AG10803 (cell line): ENCODE measurements around the gene COL11A1.
A peak's percentile ranks its signal among the peaks of the same experiment; 100 is the strongest.

Source experiments
- DNase-seq: peaks from one replicate; pipeline ENCODE4 v3.0.0; 2010; ENCODE audit warnings: low read depth
- H3K4me3 ChIP-seq: 2 replicates; pipeline ENCODE4 v1.5.1; 2011; ENCODE audit warnings: mild to moderate bottlenecking, low read length, control low read depth
- TF ChIP-seq, protein P1 (sequence below): conservative IDR thresholded peaks from 2 replicates; pipeline ENCODE4 v1.5.1; 2011; ENCODE audit warnings: mild to moderate bottlenecking, low read length, control low read depth, inconsistent platforms

COL11A1 gene

DNA sequence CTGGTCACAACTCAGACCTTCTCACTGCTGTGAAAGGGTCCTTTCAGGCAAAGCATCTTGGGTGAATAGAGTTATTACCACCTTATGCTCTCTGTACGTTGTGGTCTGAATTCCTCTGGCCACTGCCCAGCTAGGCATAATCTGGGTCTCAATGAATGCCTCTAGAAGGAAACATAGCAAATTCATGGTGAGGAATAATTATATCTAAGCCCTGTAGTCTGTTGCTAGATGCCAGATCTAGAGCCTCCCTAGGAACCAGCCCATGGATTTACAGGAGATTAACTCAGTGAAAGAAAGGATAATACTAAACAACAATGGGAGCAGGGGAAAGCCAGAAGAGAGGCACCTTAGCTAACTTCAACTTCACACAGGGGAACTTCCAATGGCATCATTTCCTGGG lies 2.4 kb upstream of the COL11A1 start:
- TF ChIP-seq, protein P1, sequence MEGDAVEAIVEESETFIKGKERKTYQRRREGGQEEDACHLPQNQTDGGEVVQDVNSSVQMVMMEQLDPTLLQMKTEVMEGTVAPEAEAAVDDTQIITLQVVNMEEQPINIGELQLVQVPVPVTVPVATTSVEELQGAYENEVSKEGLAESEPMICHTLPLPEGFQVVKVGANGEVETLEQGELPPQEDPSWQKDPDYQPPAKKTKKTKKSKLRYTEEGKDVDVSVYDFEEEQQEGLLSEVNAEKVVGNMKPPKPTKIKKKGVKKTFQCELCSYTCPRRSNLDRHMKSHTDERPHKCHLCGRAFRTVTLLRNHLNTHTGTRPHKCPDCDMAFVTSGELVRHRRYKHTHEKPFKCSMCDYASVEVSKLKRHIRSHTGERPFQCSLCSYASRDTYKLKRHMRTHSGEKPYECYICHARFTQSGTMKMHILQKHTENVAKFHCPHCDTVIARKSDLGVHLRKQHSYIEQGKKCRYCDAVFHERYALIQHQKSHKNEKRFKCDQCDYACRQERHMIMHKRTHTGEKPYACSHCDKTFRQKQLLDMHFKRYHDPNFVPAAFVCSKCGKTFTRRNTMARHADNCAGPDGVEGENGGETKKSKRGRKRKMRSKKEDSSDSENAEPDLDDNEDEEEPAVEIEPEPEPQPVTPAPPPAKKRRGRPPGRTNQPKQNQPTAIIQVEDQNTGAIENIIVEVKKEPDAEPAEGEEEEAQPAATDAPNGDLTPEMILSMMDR, result no peak
- H3K4me3 ChIP-seq, result no peak overlapping the region
- DNase-seq, result no peak

DNA sequence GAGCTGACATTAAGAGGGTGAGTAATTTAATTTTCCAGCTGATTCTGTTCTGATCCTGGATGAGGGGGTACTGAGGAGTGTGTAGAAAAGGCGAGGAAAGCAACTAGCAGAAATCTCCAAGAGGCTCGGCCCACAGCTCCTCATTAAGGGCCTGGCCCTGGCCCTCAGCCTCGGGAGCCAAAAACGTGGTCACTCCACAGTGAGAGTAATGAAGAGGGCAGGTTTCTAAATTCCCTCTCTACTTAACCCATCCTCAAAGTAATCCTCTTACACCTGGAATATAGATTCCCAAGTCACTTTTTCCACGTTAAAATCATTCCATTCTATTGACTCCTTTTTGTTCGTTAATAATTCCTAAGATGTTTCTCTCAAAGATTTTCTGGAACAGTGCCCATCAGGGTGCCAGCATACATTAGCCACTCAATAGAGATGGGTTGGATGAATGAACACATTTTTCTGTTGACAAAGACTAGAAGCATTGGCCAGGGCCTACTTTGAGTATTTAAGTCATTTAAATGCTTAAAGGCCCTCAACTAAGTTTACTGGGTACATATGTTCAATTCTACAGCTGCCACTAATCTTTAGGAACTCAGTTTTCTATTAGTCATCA lies 1.1 kb upstream of the COL11A1 start:
- no peak for DNase-seq
- no peak overlapping the region for H3K4me3 ChIP-seq
- TF ChIP-seq, protein P1, result no peak

DNA sequence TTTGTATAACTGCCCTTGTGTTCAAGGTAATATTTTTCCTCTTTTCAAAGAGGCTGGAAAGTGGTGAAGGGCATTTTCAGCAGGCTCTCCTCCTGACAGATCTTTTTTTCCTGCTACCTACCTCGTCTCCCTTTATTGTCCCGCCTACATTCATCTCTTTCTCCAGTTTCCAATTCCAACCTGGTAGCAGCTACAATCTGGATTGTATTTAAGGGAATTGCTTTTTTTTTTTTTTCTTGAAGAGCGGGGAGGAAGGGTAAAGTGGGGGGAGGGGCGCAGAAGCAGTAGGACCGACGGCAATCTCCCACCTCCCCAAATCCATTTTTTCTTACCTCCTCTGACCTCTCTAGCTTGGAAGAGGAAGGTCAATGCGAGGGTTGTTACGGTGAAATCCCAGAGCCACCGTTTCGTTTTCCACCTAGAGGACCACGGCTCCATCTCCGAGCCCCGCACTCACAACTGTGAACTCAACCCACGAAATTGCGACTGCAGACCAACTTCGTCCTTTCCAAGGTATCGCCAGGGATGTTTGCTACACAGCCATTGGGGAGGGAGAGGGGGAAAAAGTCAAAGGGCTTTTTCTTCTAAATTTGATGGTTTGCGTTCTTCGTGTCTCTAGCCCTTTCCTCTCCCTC lies 464 bp downstream of the COL11A1 start:
- TF ChIP-seq, protein P1, result no peak
- no peak for DNase-seq
- H3K4me3 ChIP-seq, result peak overlapping the region; percentile 63

DNA sequence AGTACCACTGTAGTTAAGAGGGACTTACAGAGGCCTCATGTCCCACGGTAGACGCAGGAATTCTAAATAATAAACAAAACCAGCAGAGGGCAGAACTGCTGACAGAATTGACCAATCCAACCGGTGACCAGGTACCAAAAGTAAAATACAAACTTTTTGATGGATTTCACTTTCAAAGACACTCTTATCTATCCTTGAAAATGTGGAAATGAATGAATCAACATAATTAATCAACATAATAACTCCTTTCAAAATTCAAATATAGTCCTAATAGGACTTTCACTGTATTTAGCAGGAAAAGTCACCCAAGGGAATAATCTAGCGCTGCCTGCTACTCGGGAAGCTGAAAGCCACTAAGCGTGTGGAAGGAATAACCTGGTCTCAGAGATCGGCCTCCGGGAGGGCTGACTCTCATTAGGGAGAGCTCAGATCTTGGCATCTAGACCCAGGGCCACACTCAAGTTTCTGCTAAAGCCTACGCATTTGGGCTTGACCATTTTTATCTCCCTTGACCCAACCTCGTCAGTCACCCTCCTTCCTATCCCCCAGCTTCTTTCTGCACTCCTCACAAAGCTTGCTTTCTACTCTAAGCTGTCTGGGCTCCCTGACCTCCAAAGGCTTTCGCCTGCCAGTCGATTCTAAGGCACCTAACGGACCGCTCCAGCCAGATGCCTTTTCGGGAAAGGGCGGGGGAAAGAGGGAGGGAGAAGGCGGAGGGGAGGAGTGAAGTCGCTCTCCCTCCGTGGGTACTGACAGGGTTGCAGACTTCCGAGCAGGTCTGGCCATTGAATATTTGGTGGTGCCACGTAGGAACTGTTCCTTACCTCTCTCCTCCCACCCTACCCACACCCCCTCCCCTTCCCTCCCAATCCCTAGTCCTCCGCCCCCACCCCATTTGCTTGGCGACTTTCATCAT lies 1.6 kb downstream of the COL11A1 start:
- H3K4me3 ChIP-seq, result peak overlapping the region; percentile 63
- peak; percentile 45 for DNase-seq
- TF ChIP-seq, protein P1, result peak; percentile 61

DNA sequence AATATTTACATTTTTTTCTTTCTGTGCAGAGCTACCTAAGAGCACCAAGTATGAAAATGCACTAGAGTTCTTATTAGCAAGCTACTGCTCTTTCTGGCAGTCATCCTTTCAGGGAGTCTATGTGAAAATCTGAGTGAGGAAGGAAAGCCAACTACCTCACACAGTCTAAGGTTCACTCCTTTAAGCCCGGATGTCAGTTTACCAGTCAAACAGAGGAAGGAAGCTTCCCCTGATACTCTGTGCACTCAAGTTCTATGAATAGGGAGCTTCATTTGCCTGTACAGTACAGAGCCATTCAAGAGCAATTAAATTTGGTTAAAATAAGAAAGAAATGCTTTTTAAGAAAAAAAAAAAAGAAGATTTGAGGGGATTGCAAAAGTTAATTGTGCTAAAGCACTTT lies 6.9 kb downstream of the COL11A1 start:
- DNase-seq, result no peak
- H3K4me3 ChIP-seq, result no peak overlapping the region
- TF ChIP-seq, protein P1, result no peak

DNA sequence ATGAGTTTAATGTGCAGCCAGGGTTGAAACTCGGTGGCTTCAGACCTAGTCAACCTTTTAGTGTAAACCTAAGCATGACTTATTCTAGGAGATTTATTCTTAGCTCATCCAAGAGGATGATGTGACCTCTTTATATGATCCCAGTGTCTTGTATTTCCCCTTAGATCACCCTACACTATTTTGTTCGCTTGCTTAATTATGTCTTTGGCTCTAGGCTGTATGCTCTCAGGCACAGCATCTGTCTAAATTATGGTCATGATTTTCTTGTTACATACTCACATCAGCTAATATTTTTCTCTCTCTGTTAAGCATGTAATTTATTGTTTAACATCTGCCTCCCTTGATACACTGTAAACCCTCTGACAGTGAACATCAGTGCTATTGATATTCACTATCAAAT lies 19.1 kb downstream of the COL11A1 start:
- DNase-seq, result no peak
- H3K4me3 ChIP-seq, result no peak overlapping the region
- TF ChIP-seq, protein P1, result no peak
